ENCODE data around the gene UNC5A. TPM values are rescaled to one million over a fixed set of nuclear protein-coding genes. Genes with fewer than 3 reads are reported as not detected.

The UNC5A gene
- total and polyA plus RNA-seq, 9 of the 15 experiments (the other 6 are each of a cell fraction or from before 2014, with no cell fraction given) = not detected

GRCh38 chr5:176857894-176858273, 47.5 kb downstream of the UNC5A start (continued):
- no peak for TF ChIP-seq TBL1XR1 (IDR thresholded peaks at IDR 0.05; ENCODE audit: low read length in 2 of 2)
- no peak for TF ChIP-seq GTF2A2 (tag; IDR thresholded peaks at IDR 0.05)

DNA sequence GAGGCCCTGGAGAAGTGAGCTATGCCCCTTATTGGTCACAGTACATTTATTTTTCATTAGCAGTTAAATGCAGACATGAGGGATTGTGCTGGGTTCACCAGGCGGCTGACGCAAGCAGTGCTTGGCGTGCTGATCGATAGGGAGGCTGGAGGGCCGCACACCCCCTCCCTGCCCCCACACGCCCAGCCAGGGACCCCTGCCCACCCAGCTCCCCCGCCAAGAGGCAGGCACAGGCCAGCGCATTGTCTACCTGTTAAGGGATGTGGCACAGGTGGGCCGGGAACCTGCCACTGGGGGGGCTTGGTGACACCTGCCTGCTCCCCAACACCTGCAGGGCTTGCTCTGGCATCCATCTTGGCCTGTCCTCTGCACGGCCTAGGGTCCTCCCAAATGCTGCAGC, 49.6 kb downstream of the UNC5A start:
- H4K20me1 ChIP-seq (replicated peaks; ENCODE audit: control insufficient read depth, insufficient read depth, low read length) = peaks cover 20% of the 10 kb centered on the region; the same call in 1 of the 2 replicates
- ATAC-seq (no peak), DNase-seq (ENCODE audit: extremely low read depth in 1 of 4, low spot score in 3 of 4) (no peak), FAIRE-seq (no peak)
- in situ Hi-C loops (cut with MboI) (no loop called here), intact Hi-C loops (cut with micrococcal nuclease) (no loop called here)
- POLR2A ChIA-PET = interaction anchor here (0.6 kb wide), 1 partner anchor 42 kb away, joined by 3 read pairs; no protein-coding TSS in a partner anchor
- no peak overlapping the region for H2AFZ ChIP-seq (ENCODE audit: low read depth, low read length)
- H3K9ac ChIP-seq (ENCODE audit: insufficient read depth in 1 of 2, low read depth in 2 of 2, low read length in 2 of 2) = no peak overlapping the region
- H3K4me3 ChIP-seq = no peak overlapping the region
- 0% methylated on average over 6 of the region's 10 CpGs for WGBS (ENCODE audit: insufficient coverage, low coverage, missing lambda C conversion rate)
- no peak overlapping the region for H3K27ac ChIP-seq (ENCODE audit: extremely low read depth, low read depth, low read length)
- no peaks in the 10 kb centered on the region for H3K9me3 ChIP-seq (replicated peaks; ENCODE audit: control insufficient read depth, insufficient read depth, low read depth, low read length)
- H3K36me3 ChIP-seq (ENCODE audit: control insufficient read depth, insufficient read depth, low read length) = no peaks in the 10 kb centered on the region
- no peaks in the 10 kb centered on the region for H3K9me1 ChIP-seq (ENCODE audit: control insufficient read depth, insufficient read depth, low read length)
- H3K4me1 ChIP-seq (replicated peaks in 1 of 2; ENCODE audit: control insufficient read depth in 2 of 2, insufficient read depth in 2 of 2, low read length in 2 of 2) = peaks cover 0 to 36% of the 10 kb centered on the region in 2 experiments; a peak in 2 of 5 replicates
- no peak overlapping the region for H3K4me2 ChIP-seq (ENCODE audit: insufficient read depth, low read length)
- H3K27me3 ChIP-seq (ENCODE audit: control insufficient read depth in 2 of 2, insufficient read depth in 2 of 2, low read length in 2 of 2) = peaks cover 15 to 84% of the 10 kb centered on the region in 2 experiments; a peak in 4 of 5 replicates
- no peaks in the 10 kb centered on the region for H3K79me2 ChIP-seq (ENCODE audit: control insufficient read depth, insufficient read depth, low read length)
- BruUV-seq (replicated peaks) = no TSS peak
- CTCF ChIA-PET (ENCODE audit: low intra/inter-chr PET ratio) = no interaction called here
- TF ChIP-seq SFPQ (IDR thresholded peaks at IDR 0.05; ENCODE audit: low read depth, low read length) (no peak), RAD21 (CRISPR knock-in tag; conservative IDR thresholded peaks at IDR 0.05 in 1 of 2, IDR thresholded peaks at IDR 0.05 in 1 of 2) (no peak), CBFA2T2 (conservative IDR thresholded peaks at IDR 0.05) (no peak), NCOA2 (IDR thresholded peaks at IDR 0.05; ENCODE audit: partially characterized antibody in 2 of 2) (no peak), MECOM (CRISPR knock-in tag; IDR thresholded peaks at IDR 0.05) (no peak), ZNF3 (CRISPR knock-in tag; IDR thresholded peaks at IDR 0.05) (no peak), NEUROD1 (IDR thresholded peaks at IDR 0.05; ENCODE audit: borderline replicate concordance, low read depth, low read length, partially characterized antibody) (no peak)
- TF ChIP-seq, protein P1, sequence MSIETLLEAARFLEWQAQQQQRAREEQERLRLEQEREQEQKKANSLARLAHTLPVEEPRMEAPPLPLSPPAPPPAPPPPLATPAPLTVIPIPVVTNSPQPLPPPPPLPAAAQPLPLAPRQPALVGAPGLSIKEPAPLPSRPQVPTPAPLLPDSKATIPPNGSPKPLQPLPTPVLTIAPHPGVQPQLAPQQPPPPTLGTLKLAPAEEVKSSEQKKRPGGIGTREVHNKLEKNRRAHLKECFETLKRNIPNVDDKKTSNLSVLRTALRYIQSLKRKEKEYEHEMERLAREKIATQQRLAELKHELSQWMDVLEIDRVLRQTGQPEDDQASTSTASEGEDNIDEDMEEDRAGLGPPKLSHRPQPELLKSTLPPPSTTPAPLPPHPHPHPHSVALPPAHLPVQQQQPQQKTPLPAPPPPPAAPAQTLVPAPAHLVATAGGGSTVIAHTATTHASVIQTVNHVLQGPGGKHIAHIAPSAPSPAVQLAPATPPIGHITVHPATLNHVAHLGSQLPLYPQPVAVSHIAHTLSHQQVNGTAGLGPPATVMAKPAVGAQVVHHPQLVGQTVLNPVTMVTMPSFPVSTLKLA (conservative IDR thresholded peaks at IDR 0.05) = no peak
- TF ChIP-seq, protein P2, sequence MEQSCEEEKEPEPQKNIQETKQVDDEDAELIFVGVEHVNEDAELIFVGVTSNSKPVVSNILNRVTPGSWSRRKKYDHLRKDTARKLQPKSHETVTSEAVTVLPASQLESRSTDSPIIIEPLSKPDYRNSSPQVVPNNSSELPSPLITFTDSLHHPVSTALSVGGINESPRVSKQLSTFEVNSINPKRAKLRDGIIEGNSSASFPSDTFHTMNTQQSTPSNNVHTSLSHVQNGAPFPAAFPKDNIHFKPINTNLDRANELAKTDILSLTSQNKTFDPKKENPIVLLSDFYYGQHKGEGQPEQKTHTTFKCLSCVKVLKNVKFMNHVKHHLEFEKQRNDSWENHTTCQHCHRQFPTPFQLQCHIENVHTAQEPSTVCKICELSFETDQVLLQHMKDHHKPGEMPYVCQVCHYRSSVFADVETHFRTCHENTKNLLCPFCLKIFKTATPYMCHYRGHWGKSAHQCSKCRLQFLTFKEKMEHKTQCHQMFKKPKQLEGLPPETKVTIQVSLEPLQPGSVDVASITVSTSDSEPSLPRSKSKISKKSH (CRISPR knock-in tag; IDR thresholded peaks at IDR 0.05) = no peak
- TF ChIP-seq, protein P3, sequence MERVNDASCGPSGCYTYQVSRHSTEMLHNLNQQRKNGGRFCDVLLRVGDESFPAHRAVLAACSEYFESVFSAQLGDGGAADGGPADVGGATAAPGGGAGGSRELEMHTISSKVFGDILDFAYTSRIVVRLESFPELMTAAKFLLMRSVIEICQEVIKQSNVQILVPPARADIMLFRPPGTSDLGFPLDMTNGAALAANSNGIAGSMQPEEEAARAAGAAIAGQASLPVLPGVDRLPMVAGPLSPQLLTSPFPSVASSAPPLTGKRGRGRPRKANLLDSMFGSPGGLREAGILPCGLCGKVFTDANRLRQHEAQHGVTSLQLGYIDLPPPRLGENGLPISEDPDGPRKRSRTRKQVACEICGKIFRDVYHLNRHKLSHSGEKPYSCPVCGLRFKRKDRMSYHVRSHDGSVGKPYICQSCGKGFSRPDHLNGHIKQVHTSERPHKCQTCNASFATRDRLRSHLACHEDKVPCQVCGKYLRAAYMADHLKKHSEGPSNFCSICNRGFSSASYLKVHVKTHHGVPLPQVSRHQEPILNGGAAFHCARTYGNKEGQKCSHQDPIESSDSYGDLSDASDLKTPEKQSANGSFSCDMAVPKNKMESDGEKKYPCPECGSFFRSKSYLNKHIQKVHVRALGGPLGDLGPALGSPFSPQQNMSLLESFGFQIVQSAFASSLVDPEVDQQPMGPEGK (CRISPR knock-in tag; IDR thresholded peaks at IDR 0.05; ENCODE audit: borderline replicate concordance) = no peak
